SU-DHL-6 (cell line): Measurements from ENCODE around the gene ITPKB.

Experiments used
- EZH2phosphoT487 ChIP-seq: fragments of 200-600 bp; sonication (generic), shearing (Covaris generic); conservative IDR thresholded peaks from 2 replicates; pipeline ENCODE4 v1.6.1; 2018; ENCODE audit warnings: mild to moderate bottlenecking, antibody characterized with exemption, low read length, moderate library complexity, mixed read lengths
- TF ChIP-seq, protein P1 (sequence below): fragments of 200-600 bp; sonication (generic); IDR thresholded peaks from one replicate; pipeline ENCODE4 v1.5.1; 2017; ENCODE audit warnings: antibody characterized with exemption, mild to moderate bottlenecking, low read length, moderate library complexity; ENCODE audit not compliant: insufficient read depth, poor library complexity, severe bottlenecking

DNA sequence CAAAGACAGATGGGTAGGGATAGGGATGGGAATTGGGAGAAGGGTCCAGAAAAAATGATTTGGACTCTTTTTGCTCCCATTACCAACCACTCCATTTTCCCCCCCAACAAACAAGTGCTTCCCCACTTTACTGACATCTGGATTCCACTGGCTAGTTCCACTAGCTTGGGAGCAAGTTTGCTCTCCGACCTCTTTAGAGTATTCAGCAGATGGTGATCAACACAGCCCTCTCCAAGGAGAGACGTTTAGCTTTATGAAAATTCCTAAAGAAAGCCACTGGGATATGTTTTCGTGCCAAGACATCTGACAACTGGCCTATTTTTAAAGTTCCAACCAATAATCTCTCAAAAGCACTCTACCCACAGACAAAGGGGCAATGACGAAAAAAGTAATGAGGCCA, 50.3 kb downstream of the ITPKB start:
- TF ChIP-seq, protein P1, sequence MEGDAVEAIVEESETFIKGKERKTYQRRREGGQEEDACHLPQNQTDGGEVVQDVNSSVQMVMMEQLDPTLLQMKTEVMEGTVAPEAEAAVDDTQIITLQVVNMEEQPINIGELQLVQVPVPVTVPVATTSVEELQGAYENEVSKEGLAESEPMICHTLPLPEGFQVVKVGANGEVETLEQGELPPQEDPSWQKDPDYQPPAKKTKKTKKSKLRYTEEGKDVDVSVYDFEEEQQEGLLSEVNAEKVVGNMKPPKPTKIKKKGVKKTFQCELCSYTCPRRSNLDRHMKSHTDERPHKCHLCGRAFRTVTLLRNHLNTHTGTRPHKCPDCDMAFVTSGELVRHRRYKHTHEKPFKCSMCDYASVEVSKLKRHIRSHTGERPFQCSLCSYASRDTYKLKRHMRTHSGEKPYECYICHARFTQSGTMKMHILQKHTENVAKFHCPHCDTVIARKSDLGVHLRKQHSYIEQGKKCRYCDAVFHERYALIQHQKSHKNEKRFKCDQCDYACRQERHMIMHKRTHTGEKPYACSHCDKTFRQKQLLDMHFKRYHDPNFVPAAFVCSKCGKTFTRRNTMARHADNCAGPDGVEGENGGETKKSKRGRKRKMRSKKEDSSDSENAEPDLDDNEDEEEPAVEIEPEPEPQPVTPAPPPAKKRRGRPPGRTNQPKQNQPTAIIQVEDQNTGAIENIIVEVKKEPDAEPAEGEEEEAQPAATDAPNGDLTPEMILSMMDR: no peak
- TF ChIP-seq EZH2phosphoT487: no peak
